Naive thymus-derived CD8-positive, alpha-beta T cell (primary cell): ENCODE measurements around the gene LAMA4. TPM values are rescaled to one million over a fixed set of nuclear protein-coding genes. Genes with fewer than 3 reads are reported as not detected.

Source experiments
- ATAC-seq, 2 donors: fragments of 150-1000 bp; cut with Tn5 transposase in 1 of 2; sonication (Bioruptor Pico), chemical (Tn5 transposase) in 1 of 2; 1 replicate in 1 of 2; 2 replicates in 1 of 2; pipeline ENCODE4 v1.10.0; 2021; ENCODE audit warnings: mild to moderate bottlenecking in 2 of 2, moderate library complexity in 2 of 2
- POLR2A ChIA-PET: fragments of 350-600 bp; sonication (Branson Sonifier 250); formaldehyde crosslinking; loops from one replicate; lab custom pipeline; 2021; ENCODE audit warnings: antibody characterized with exemption; lab: Charles Lee
- DNase-seq, 10 donors: peaks; one replicate each; pipeline versions ENCODE4 v3.0.0 to v3.0.0-alpha.2; 2020 to 2022
- H3K27ac Mint-ChIP-seq, 10 donors: one replicate each; pipeline ENCODE4 v1.8.0; 2020 to 2022; ENCODE audit warnings: mild to moderate bottlenecking in 10 of 10, mixed read lengths in 10 of 10, moderate library complexity in 4 of 10, inconsistent platforms in 1 of 10
- H3K27me3 Mint-ChIP-seq, 5 donors: one replicate each; pipeline ENCODE4 v1.8.0; 2021 to 2022; ENCODE audit warnings: mixed read lengths in 5 of 5
- H3K36me3 Mint-ChIP-seq, 3 donors: one replicate each; pipeline ENCODE4 v1.8.0; 2020 to 2022; ENCODE audit warnings: mixed read lengths in 3 of 3, mild to moderate bottlenecking in 2 of 3, inconsistent platforms in 1 of 3
- H3K4me1 Mint-ChIP-seq, 4 donors: one replicate each; pipeline ENCODE4 v1.8.0; 2021 to 2022; ENCODE audit warnings: mixed read lengths in 4 of 4
- H3K4me3 Mint-ChIP-seq, 10 donors: one replicate each; pipeline ENCODE4 v1.8.0; 2020 to 2022; ENCODE audit warnings: mild to moderate bottlenecking in 10 of 10, mixed read lengths in 10 of 10, moderate library complexity in 6 of 10, inconsistent platforms in 1 of 10
- H3K9me3 Mint-ChIP-seq, 9 donors: one replicate each; pipeline ENCODE4 v1.8.0; 2020 to 2022; ENCODE audit warnings: mixed read lengths in 9 of 9, mild to moderate bottlenecking in 3 of 9, inconsistent platforms in 1 of 9, moderate library complexity in 1 of 9
- polyA plus RNA-seq, 3 donors: library from polyadenylated mRNA; unstranded; fragments of 300-500 nt; fragmentation: Illumina TruSeq; gene quantifications; one replicate each; pipeline ENCODE4 v1.2.3, GENCODE V29; 2021
- total RNA-seq, 8 experiments: library from RNA in 2 of 8; stranded (reverse) in 2 of 8; gene quantifications; one replicate each; pipeline ENCODE4 v1.2.3 and lab custom pipeline; 2021 to 2026

LAMA4 gene
- total and polyA plus RNA-seq, 5 experiments from 2014 or later: not detected

GRCh38 chr6:112087136-112087911 lies 167.0 kb downstream of the LAMA4 start, which contains the start of the genes FAM229B and TUBE1:
FAM229B (plus strand) TSS chr6:112087591; CDS start chr6:112099284, 11,693 bp downstream.
TUBE1 (minus strand) TSS chr6:112087482; CDS start chr6:112087434, 48 bp downstream.
- DNase-seq: peak; percentile 79 to 97 (median 92)
- H3K36me3 Mint-ChIP-seq: peaks cover 0 to 24% (median 0%) of the 10 kb centered on the region in 3 donors
- no peak within 1 kb of the TSS for H3K4me3 Mint-ChIP-seq
- peak within 1 kb of the TSS in 1 of 10 donors; percentile 76 for H3K27ac Mint-ChIP-seq
- peaks cover 0 to 18% (median 5%) of the 10 kb centered on the region in 5 donors for H3K27me3 Mint-ChIP-seq
- peaks cover 2 to 8% (median 7%) of the 10 kb centered on the region in 4 donors for H3K4me1 Mint-ChIP-seq
- POLR2A ChIA-PET: interaction anchor here (0.6 to 2.3 kb wide), 9 partner anchors 9 to 1213 kb away, joined by 3 to 8 read pairs (median 4); partner anchors contain the start of genes AMD1, GTF3C6, REV3L and RPF2
- ATAC-seq: peak; percentile 93
- no peaks in the 10 kb centered on the region for H3K9me3 Mint-ChIP-seq

- peak; percentile 2 for ATAC-seq
- H3K9me3 Mint-ChIP-seq: no peaks in the 10 kb centered on the region
- peaks cover 0 to 25% (median 0%) of the 10 kb centered on the region in 3 donors for H3K36me3 Mint-ChIP-seq
- H3K4me1 Mint-ChIP-seq: peaks cover 2 to 10% (median 7%) of the 10 kb centered on the region in 4 donors
- peak in 1 of 10 donors; percentile 3 for DNase-seq
- peaks cover 0 to 17% (median 5%) of the 10 kb centered on the region in 5 donors for H3K27me3 Mint-ChIP-seq
- no peak overlapping the region for H3K27ac Mint-ChIP-seq
- no peak overlapping the region for H3K4me3 Mint-ChIP-seq
- POLR2A ChIA-PET: interaction anchor here (0.6 to 2.3 kb wide), 4 partner anchors 43 to 1128 kb away, joined by 4 to 6 read pairs (median 4); partner anchors contain the start of genes GTF3C6 and RPF2
These were observed 167.6 kb downstream of the LAMA4 start for GRCh38 chr6:112086744-112087135.

DNA sequence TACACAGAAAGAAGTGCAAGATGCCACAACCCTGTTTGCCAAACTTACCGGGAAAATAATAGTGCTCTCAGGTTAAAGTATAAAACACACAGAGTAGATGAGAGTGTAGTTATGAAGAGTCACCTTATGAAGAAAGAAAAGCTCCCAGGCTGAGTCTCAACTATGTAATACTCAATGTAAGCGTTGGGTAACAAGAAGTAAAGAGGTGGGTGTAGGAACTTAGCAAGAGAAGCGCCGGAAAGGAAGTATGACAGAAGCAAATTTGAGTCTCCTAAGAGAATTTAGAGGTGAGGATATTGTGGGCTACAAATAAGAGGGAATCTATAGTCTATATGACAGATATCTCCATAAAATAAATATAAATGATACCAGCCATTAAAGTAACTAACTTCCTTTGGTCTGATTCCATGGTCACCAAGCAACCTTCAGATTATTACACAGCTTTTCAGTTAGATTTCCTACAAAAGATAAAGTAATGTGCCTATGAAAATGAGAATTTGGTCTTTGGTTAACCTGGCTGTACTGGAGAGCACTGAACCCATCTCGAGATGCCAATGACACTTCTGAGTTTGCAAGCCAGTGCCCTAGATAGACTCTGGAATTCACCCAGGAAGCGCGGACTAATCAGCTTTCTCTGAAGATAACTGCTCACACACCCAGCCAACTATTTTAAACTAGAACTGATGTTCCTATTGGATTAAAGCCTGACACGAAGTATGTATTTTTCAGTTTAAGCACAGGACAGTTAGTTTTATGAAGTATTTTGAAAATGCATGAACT lies 168.9 kb downstream of the LAMA4 start:
- Mint-ChIP-seq H3K9me3 (no peaks in the 10 kb centered on the region), H3K4me1 (peaks cover 2 to 10% (median 7%) of the 10 kb centered on the region in 4 donors), H3K27me3 (peaks cover 0 to 13% (median 2%) of the 10 kb centered on the region in 5 donors), H3K36me3 (peaks cover 0 to 34% (median 0%) of the 10 kb centered on the region in 3 donors), H3K27ac (peak overlapping the region in 6 of 10 donors; percentile 10 to 83 (median 41)), H3K4me3 (peak overlapping the region in 9 of 10 donors; percentile 6 to 68 (median 49))
- POLR2A ChIA-PET: interaction anchor here (0.6 to 1.7 kb wide), 2 partner anchors 42 to 77 kb away, joined by 5 to 6 read pairs; no protein-coding TSS in a partner anchor
- ATAC-seq (no peak), DNase-seq (no peak)

DNA sequence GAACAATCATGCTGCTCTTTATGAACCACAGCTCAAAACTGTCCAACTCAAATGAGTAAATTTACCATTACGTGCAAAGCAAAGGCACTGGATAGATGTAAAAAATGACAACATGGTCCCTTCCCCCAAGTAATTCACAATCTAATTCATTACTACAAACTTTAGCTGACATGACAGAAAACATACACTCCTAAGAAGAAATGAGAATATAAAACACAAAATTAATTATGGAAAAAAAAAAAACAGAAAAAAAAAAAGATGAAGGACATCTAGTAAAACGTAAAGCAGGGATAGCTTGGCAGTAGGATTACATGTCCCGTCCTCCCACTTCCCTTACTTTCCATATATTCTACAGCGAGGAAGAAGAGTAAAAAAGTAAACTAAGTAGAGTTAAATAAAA lies 172.8 kb downstream of the LAMA4 start:
- ATAC-seq (no peak), DNase-seq (no peak)
- POLR2A ChIA-PET: no interaction called here
- peaks cover 0 to 65% (median 10%) of the 10 kb centered on the region in 3 donors for H3K36me3 Mint-ChIP-seq
- peaks cover 2 to 10% (median 5%) of the 10 kb centered on the region in 4 donors for H3K4me1 Mint-ChIP-seq
- H3K27ac Mint-ChIP-seq: no peak overlapping the region
- no peaks in the 10 kb centered on the region for H3K27me3 Mint-ChIP-seq
- no peaks in the 10 kb centered on the region for H3K9me3 Mint-ChIP-seq
- H3K4me3 Mint-ChIP-seq: no peak overlapping the region

DNA sequence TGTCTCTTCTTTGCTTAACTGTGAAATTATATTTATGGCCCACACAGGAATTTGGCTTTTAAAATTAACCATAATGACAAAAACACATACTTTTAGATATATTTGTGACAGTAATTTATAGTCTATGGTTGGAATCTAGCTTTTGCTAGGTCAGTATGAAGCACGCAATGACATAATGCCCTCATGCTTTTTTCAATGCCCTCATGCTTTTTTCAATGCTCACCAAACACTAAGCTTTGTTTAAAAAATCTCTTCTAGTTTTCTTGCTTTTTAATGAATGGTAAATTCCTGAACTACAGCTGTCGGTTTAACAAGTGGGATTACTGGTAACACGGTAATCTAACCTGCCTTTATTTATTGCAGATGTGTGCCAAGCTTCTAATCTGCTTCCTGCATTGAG lies 187.8 kb downstream of the LAMA4 start:
- DNase-seq (no peak), ATAC-seq (no peak)
- H3K27me3 Mint-ChIP-seq: no peaks in the 10 kb centered on the region
- peaks cover 0 to 16% (median 3%) of the 10 kb centered on the region in 3 donors for H3K36me3 Mint-ChIP-seq
- no peak overlapping the region for H3K4me3 Mint-ChIP-seq
- peaks cover 0 to 7% (median 1%) of the 10 kb centered on the region in 4 donors for H3K4me1 Mint-ChIP-seq
- no peaks in the 10 kb centered on the region for H3K9me3 Mint-ChIP-seq
- POLR2A ChIA-PET: no interaction called here
- H3K27ac Mint-ChIP-seq: peak overlapping the region in 1 of 10 donors; percentile 16

GRCh38 chr6:112065426-112065986 lies 188.9 kb downstream of the LAMA4 start:
- peaks cover 0 to 7% (median 1%) of the 10 kb centered on the region in 4 donors for H3K4me1 Mint-ChIP-seq
- peaks cover 0 to 10% (median 0%) of the 10 kb centered on the region in 3 donors for H3K36me3 Mint-ChIP-seq
- no peaks in the 10 kb centered on the region for H3K9me3 Mint-ChIP-seq
- no peaks in the 10 kb centered on the region for H3K27me3 Mint-ChIP-seq
- DNase-seq: no peak
- H3K27ac Mint-ChIP-seq: no peak overlapping the region
- no peak overlapping the region for H3K4me3 Mint-ChIP-seq
- ATAC-seq: no peak
- POLR2A ChIA-PET: no interaction called here

DNA sequence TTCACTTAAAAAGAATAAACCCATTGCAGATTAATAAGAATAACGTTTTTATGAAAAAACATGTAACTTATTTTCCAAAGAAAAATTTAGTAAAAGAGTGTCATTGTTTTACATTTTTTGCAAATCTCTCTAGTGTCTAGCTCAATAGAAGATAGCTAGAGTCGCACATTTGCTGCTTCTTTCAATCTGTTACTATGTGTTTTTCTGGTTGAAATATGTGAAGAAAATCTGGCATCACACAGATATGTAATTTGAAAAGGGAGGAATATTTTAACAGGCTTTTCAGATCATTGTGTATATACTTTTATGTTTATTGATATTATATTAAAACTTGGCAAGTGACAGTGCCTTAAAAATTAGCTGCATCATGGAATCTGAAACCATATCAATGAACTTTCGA lies 191.4 kb downstream of the LAMA4 start:
- POLR2A ChIA-PET: no interaction called here
- Mint-ChIP-seq H3K27ac (no peak overlapping the region), H3K36me3 (no peaks in the 10 kb centered on the region), H3K9me3 (no peaks in the 10 kb centered on the region), H3K4me1 (peaks cover 0 to 7% (median 1%) of the 10 kb centered on the region in 4 donors), H3K4me3 (no peak overlapping the region), H3K27me3 (no peaks in the 10 kb centered on the region)
- ATAC-seq (no peak), DNase-seq (no peak)

DNA sequence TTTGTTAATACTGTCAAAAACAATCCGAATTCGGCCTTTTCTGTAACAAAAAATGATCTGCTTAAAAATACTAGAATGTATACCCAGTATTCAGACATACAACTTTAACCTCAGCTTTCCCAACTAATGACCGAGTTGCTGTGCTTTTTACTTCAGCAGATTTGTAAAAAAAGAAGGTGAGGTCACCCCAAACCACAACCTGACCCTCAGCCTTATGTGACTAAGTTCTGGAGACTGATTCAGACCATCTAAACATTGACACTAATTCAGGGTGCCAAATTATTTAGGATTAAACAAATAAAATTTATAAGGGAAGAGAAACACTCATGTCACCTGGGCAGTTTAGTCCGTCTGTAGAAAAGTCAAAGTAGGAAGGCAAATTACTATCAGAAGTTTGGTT lies 192.8 kb downstream of the LAMA4 start:
- H3K4me1 Mint-ChIP-seq: peaks cover 0 to 2% (median 0%) of the 10 kb centered on the region in 4 donors
- H3K36me3 Mint-ChIP-seq: no peaks in the 10 kb centered on the region
- DNase-seq: no peak
- H3K4me3 Mint-ChIP-seq: no peak overlapping the region
- H3K27ac Mint-ChIP-seq: no peak overlapping the region
- no peaks in the 10 kb centered on the region for H3K9me3 Mint-ChIP-seq
- POLR2A ChIA-PET: no interaction called here
- no peaks in the 10 kb centered on the region for H3K27me3 Mint-ChIP-seq
- ATAC-seq: no peak

Other genes with a start within 250 kb of the LAMA4 start
- not detected for gene CCN6, start 200.5 kb downstream of the LAMA4 start, total RNA-seq
- gene CCN6, start 200.5 kb downstream of the LAMA4 start, polyA plus RNA-seq: under 1 TPM; 0.08 to 0.21 (median 0.09) TPM
- 10 to 100 TPM; 42.3 to 43.0 TPM for gene TUBE1, start 167.1 kb downstream of the LAMA4 start, total RNA-seq
- 10 to 100 TPM; 10.1 to 12.1 (median 11.6) TPM for gene TUBE1, start 167.1 kb downstream of the LAMA4 start, polyA plus RNA-seq
- gene FAM229B, start 167.0 kb downstream of the LAMA4 start, total RNA-seq: 1 to 10 TPM; 5.5 to 6.1 TPM
- 10 to 100 TPM; 12.3 to 18.4 (median 15.4) TPM for gene FAM229B, start 167.0 kb downstream of the LAMA4 start, polyA plus RNA-seq
- gene RFPL4B, start 92.8 kb upstream of the LAMA4 start, total RNA-seq: not detected
- not detected for gene RFPL4B, start 92.8 kb upstream of the LAMA4 start, polyA plus RNA-seq